ENCODE measurements around the gene BIRC7. TPM values are rescaled to one million over a fixed set of nuclear protein-coding genes. Genes with fewer than 3 reads are reported as not detected.

The BIRC7 gene
- polyA plus RNA-seq, 3 donors = 0.21 TPM; not detected in 2

DNA sequence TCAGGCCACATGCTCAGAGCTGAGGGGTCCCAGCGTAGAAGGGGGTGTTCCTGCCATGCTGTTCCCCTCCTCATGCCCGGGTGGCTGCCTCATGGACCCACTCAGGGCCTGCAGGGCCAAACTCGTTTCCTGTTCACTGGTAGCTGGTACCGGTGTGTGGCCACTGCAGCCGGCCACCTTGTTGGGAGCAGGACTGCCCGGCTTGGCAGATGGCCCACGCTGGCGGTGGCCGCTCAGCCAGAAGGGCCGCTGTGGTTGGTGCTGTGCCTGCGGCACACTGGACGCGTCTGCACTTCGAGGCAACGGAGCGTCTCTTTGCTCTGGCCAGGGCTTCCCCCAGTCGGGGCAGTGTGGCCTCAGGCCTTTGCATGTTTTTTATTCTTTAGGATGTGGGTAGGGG, 47.2 kb downstream of the BIRC7 start:
- DNase-seq = no peak
- H3K4me3 Mint-ChIP-seq = no peak overlapping the region
- 90% methylated on average over 17 of the region's 17 CpGs for WGBS (ENCODE audit: insufficient coverage)
- no peaks in the 10 kb centered on the region for H3K9me3 Mint-ChIP-seq
- H2AFZ ChIP-seq (ENCODE audit: insufficient read depth, low read depth, low read length, poor library complexity, severe bottlenecking) = no peak overlapping the region
- H3K79me2 ChIP-seq (ENCODE audit: insufficient read depth, low read length) = no peaks in the 10 kb centered on the region
- intact Hi-C loops (cut with micrococcal nuclease) = no loop called here
- H3K27ac Mint-ChIP-seq = peak overlapping the region in 1 of 7 donors; percentile 41
- peaks cover 6% of the 10 kb centered on the region for H3K4me1 Mint-ChIP-seq
- H3K4me1 ChIP-seq (ENCODE audit: control insufficient read depth in 1 of 2, insufficient read depth in 2 of 2, low read length in 2 of 2) = no peaks in the 10 kb centered on the region
- H3K9me3 ChIP-seq (replicated peaks in 1 of 2; ENCODE audit: control insufficient read depth in 1 of 2, insufficient read depth in 1 of 2, low read length in 2 of 2) = no peaks in the 10 kb centered on the region
- H3K27ac ChIP-seq (ENCODE audit: low read depth in 1 of 2, low read length in 2 of 2) = no peak overlapping the region
- H3K4me2 ChIP-seq (replicated peaks; ENCODE audit: extremely low read depth, low read length, poor library complexity, severe bottlenecking) = no peak overlapping the region
- H3K27me3 ChIP-seq (ENCODE audit: control insufficient read depth in 2 of 2, insufficient read depth in 2 of 2, low read length in 2 of 2) = no peaks in the 10 kb centered on the region
- peaks cover 50 to 89% of the 10 kb centered on the region in 2 donors for H3K36me3 Mint-ChIP-seq
- peaks cover 76 to 95% of the 10 kb centered on the region in 2 donors for H3K36me3 ChIP-seq (replicated peaks in 1 of 2; ENCODE audit: control insufficient read depth in 1 of 2, insufficient read depth in 2 of 2, low read length in 2 of 2)
- no peak overlapping the region for H3K9ac ChIP-seq (ENCODE audit: insufficient read depth, low read length, poor library complexity, severe bottlenecking)
- no peak overlapping the region for H3K4me3 ChIP-seq (replicated peaks in 1 of 3; ENCODE audit: low read depth in 2 of 3, low read length in 3 of 3)
- peaks cover 0 to 2% (median 0%) of the 10 kb centered on the region in 3 donors for H3K27me3 Mint-ChIP-seq (ENCODE audit: low read depth in 3 of 3)
- no peak for TF ChIP-seq CTCF (IDR thresholded peaks at IDR 0.05)
- peaks cover 26% of the 10 kb centered on the region for H4K20me1 ChIP-seq (ENCODE audit: insufficient read depth, low read length)

DNA sequence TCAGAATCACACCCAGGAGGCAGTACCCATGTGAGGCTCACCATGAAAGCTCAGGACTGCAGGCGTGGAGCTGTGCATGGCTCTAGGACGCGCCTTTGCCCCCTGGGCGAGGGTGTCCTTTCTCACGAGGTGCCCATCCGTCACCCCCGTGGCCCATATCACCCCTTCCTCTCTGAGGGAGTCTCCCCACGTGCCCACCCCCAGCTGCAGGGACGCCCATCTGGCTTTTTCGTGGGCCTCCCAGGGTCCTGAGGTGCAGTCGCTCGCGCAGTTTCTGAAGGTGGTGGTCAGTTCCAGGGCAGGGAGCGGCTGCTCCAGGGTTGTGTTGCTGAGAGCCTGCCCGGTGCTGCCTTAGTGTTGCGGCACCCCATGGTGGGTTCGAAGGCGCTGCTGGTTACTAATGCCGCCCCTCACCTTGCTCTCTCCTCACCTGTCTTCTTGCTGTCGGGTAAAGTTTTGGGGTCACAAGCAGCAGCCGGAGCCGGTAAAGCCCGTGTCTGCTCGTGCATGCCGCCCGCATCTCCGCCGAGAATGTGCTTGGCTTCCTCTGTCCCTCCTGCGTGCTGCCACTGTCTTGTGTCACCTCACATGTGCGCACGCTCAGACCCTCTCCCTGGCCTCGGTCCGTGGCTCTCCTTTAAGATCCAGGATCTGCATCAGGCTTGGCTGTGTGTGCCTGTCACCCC, 47.8 kb downstream of the BIRC7 start:
- H3K9me3 Mint-ChIP-seq = no peaks in the 10 kb centered on the region
- H3K4me3 ChIP-seq (replicated peaks in 1 of 3; ENCODE audit: low read depth in 2 of 3, low read length in 3 of 3) = no peak overlapping the region
- no peak for DNase-seq
- no peak overlapping the region for H3K4me3 Mint-ChIP-seq
- 98% methylated on average over 31 of the region's 33 CpGs for WGBS (ENCODE audit: insufficient coverage)
- H3K4me1 ChIP-seq (ENCODE audit: control insufficient read depth in 1 of 2, insufficient read depth in 2 of 2, low read length in 2 of 2) = no peaks in the 10 kb centered on the region
- H3K36me3 Mint-ChIP-seq = peaks cover 52 to 89% of the 10 kb centered on the region in 2 donors
- peak overlapping the region in 1 of 7 donors; percentile 41 for H3K27ac Mint-ChIP-seq
- peaks cover 0 to 2% (median 0%) of the 10 kb centered on the region in 3 donors for H3K27me3 Mint-ChIP-seq (ENCODE audit: low read depth in 3 of 3)
- no peak overlapping the region for H3K9ac ChIP-seq (ENCODE audit: insufficient read depth, low read length, poor library complexity, severe bottlenecking)
- intact Hi-C loops (cut with micrococcal nuclease) = no loop called here
- no peak overlapping the region for H3K4me2 ChIP-seq (replicated peaks; ENCODE audit: extremely low read depth, low read length, poor library complexity, severe bottlenecking)
- no peaks in the 10 kb centered on the region for H3K79me2 ChIP-seq (ENCODE audit: insufficient read depth, low read length)
- peaks cover 78 to 95% of the 10 kb centered on the region in 2 donors for H3K36me3 ChIP-seq (replicated peaks in 1 of 2; ENCODE audit: control insufficient read depth in 1 of 2, insufficient read depth in 2 of 2, low read length in 2 of 2)
- H3K27ac ChIP-seq (ENCODE audit: low read depth in 1 of 2, low read length in 2 of 2) = no peak overlapping the region
- H3K4me1 Mint-ChIP-seq = peaks cover 6% of the 10 kb centered on the region
- H3K27me3 ChIP-seq (ENCODE audit: control insufficient read depth in 2 of 2, insufficient read depth in 2 of 2, low read length in 2 of 2) = no peaks in the 10 kb centered on the region
- H2AFZ ChIP-seq (ENCODE audit: insufficient read depth, low read depth, low read length, poor library complexity, severe bottlenecking) = no peak overlapping the region
- TF ChIP-seq CTCF (IDR thresholded peaks at IDR 0.05) = no peak
- no peaks in the 10 kb centered on the region for H3K9me3 ChIP-seq (replicated peaks in 1 of 2; ENCODE audit: control insufficient read depth in 1 of 2, insufficient read depth in 1 of 2, low read length in 2 of 2)
- H4K20me1 ChIP-seq (ENCODE audit: insufficient read depth, low read length) = peaks cover 20% of the 10 kb centered on the region

Measured in CD14-positive monocyte (primary cell).